Endodermal cell (in vitro differentiated cells): ENCODE results near the gene WFDC5. TPM values are rescaled to one million over a fixed set of nuclear protein-coding genes. Genes with fewer than 3 reads are reported as not detected.

Experiments used
- DNase-seq: peaks from one replicate; pipeline ENCODE4 v3.0.0-alpha.2; 2017
- H3K27ac ChIP-seq: 2 replicates; pipeline ENCODE4 v1.5.1; 2013; ENCODE audit warnings: mild to moderate bottlenecking, low read depth, low read length, moderate library complexity
- H3K27me3 ChIP-seq: 2 replicates; pipeline ENCODE4 v1.6.1; 2013; ENCODE audit warnings: mild to moderate bottlenecking, low read length, moderate library complexity; ENCODE audit not compliant: insufficient read depth, control insufficient read depth, poor library complexity, severe bottlenecking
- H3K36me3 ChIP-seq: 2 replicates; pipeline ENCODE4 v1.7.0; 2013; ENCODE audit warnings: mild to moderate bottlenecking, low read length, moderate library complexity; ENCODE audit not compliant: control insufficient read depth, insufficient read depth
- H3K4me1 ChIP-seq: one replicate; pipeline ENCODE4 v1.7.0; 2013; ENCODE audit warnings: low read length; ENCODE audit not compliant: control insufficient read depth, insufficient read depth
- H3K4me3 ChIP-seq: 2 replicates; pipeline ENCODE4 v1.5.1; 2013; ENCODE audit warnings: mild to moderate bottlenecking, low read length, moderate library complexity
- H3K9ac ChIP-seq: 2 replicates; pipeline ENCODE4 v1.6.1; 2013; ENCODE audit warnings: mild to moderate bottlenecking, low read length, moderate library complexity; ENCODE audit not compliant: poor library complexity, severe bottlenecking; ENCODE audit errors: extremely low read depth
- H3K9me3 ChIP-seq: 2 replicates; pipeline ENCODE4 v1.6.1; 2013; ENCODE audit warnings: mild to moderate bottlenecking, low read length, moderate library complexity; ENCODE audit not compliant: control insufficient read depth
- H3K27ac Mint-ChIP-seq: 2 replicates; pipeline ENCODE4 v1.8.0; 2020; ENCODE audit warnings: mixed read lengths
- H3K27me3 Mint-ChIP-seq: 2 replicates; pipeline ENCODE4 v1.8.0; 2021; ENCODE audit warnings: mild to moderate bottlenecking, mixed read lengths; ENCODE audit not compliant: insufficient read depth
- H3K36me3 Mint-ChIP-seq: 2 replicates; pipeline ENCODE4 v1.8.0; 2020; ENCODE audit warnings: low read depth, mixed read lengths
- H3K4me1 Mint-ChIP-seq: 2 replicates; pipeline ENCODE4 v1.8.0; 2020; ENCODE audit warnings: mixed read lengths
- H3K4me3 Mint-ChIP-seq: 2 replicates; pipeline ENCODE4 v1.8.0; 2020; ENCODE audit warnings: mild to moderate bottlenecking, moderate library complexity, mixed read lengths
- H3K9me3 Mint-ChIP-seq: 2 replicates; pipeline ENCODE4 v1.8.0; 2020; ENCODE audit warnings: mild to moderate bottlenecking, mixed read lengths
- WGBS, 2 experiments: methylation state at CpG; one replicate each; pipeline versions ENCODE4 v1.1.5 to v1.1.7; 2013; ENCODE audit warnings: missing lambda C conversion rate in 2 of 2, mixed read lengths in 1 of 2; ENCODE audit not compliant: insufficient coverage in 1 of 2, insufficient read length in 1 of 2; 5-methylcytosine and 5-hydroxymethylcytosine counted together
- total RNA-seq, 2 donors: library from RNA; stranded (reverse); fragmentation: NEBNext Ultra II Directional in 1 of 2; extraction: Animal tissue kit (Norgen Biotek cat#: 25700) in 1 of 2; gene quantifications; 2 replicates in 1 of 2; 3 replicates in 1 of 2; pipeline ENCODE4 v1.2.1, GENCODE V29; 2021
- TF ChIP-seq, protein P1 (sequence below): fragments of 200-600 bp; sonication (generic); conservative IDR thresholded peaks from 2 replicates; pipeline ENCODE4 v1.5.0; 2021; ENCODE audit warnings: antibody characterized with exemption, mild to moderate bottlenecking

The WFDC5 gene
- total RNA-seq, 2 donors from 2014 or later: not detected

GRCh38 chr20:45111285-45111684, 3.7 kb downstream of the WFDC5 start:
- no peak overlapping the region for H3K27ac Mint-ChIP-seq
- no peaks in the 10 kb centered on the region for H3K36me3 Mint-ChIP-seq
- no peak for DNase-seq
- no peaks in the 10 kb centered on the region for H3K27me3 Mint-ChIP-seq
- no peak overlapping the region for H3K9ac ChIP-seq
- H3K36me3 ChIP-seq: no peaks in the 10 kb centered on the region
- H3K4me1 Mint-ChIP-seq: no peaks in the 10 kb centered on the region
- TF ChIP-seq, protein P1, sequence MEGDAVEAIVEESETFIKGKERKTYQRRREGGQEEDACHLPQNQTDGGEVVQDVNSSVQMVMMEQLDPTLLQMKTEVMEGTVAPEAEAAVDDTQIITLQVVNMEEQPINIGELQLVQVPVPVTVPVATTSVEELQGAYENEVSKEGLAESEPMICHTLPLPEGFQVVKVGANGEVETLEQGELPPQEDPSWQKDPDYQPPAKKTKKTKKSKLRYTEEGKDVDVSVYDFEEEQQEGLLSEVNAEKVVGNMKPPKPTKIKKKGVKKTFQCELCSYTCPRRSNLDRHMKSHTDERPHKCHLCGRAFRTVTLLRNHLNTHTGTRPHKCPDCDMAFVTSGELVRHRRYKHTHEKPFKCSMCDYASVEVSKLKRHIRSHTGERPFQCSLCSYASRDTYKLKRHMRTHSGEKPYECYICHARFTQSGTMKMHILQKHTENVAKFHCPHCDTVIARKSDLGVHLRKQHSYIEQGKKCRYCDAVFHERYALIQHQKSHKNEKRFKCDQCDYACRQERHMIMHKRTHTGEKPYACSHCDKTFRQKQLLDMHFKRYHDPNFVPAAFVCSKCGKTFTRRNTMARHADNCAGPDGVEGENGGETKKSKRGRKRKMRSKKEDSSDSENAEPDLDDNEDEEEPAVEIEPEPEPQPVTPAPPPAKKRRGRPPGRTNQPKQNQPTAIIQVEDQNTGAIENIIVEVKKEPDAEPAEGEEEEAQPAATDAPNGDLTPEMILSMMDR: no peak
- H3K27me3 ChIP-seq: no peaks in the 10 kb centered on the region
- 89 to 90% methylated on average over 10 to 11 of the region's 11 CpGs for WGBS, 2 experiments
- H3K4me1 ChIP-seq: no peaks in the 10 kb centered on the region
- no peaks in the 10 kb centered on the region for H3K9me3 Mint-ChIP-seq
- no peaks in the 10 kb centered on the region for H3K9me3 ChIP-seq
- H3K4me3 ChIP-seq: no peak overlapping the region
- H3K4me3 Mint-ChIP-seq: no peak overlapping the region
- H3K27ac ChIP-seq: no peak overlapping the region

DNA sequence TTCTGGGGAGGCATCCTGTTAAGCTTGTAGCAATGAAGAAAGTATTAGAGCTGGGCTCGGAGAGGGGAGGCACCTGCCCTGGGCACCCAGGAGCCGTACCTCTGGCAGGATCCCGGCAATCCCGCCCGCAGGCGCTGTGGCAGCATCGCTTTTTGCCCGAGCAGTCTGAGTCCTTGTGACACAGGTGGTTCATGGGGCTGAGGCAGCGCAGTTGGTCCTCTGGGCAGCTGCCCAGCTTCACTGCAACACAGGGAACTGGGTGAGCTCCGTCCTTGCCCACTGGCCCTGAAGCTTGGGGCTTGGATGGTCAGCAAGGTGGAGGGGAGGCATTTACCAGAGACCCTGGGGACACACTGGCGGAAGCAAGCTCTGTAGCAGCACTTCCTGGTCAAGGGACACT, 4.7 kb downstream of the WFDC5 start:
- H3K27ac Mint-ChIP-seq: no peak overlapping the region
- no peak for DNase-seq
- H3K4me1 ChIP-seq: no peaks in the 10 kb centered on the region
- no peak overlapping the region for H3K4me3 Mint-ChIP-seq
- no peaks in the 10 kb centered on the region for H3K27me3 Mint-ChIP-seq
- TF ChIP-seq, protein P1: no peak
- H3K4me3 ChIP-seq: no peak overlapping the region
- H3K27me3 ChIP-seq: no peaks in the 10 kb centered on the region
- H3K36me3 ChIP-seq: no peaks in the 10 kb centered on the region
- no peaks in the 10 kb centered on the region for H3K36me3 Mint-ChIP-seq
- H3K9me3 Mint-ChIP-seq: no peaks in the 10 kb centered on the region
- H3K27ac ChIP-seq: no peak overlapping the region
- WGBS, 2 experiments: 95 to 100% methylated on average over 6 to 11 of the region's 11 CpGs
- H3K9me3 ChIP-seq: no peaks in the 10 kb centered on the region
- no peaks in the 10 kb centered on the region for H3K4me1 Mint-ChIP-seq
- no peak overlapping the region for H3K9ac ChIP-seq

GRCh38 chr20:45109634-45110033, 5.3 kb downstream of the WFDC5 start:
- Mint-ChIP-seq H3K4me3 (no peak overlapping the region), H3K36me3 (no peaks in the 10 kb centered on the region), H3K9me3 (no peaks in the 10 kb centered on the region), H3K27me3 (no peaks in the 10 kb centered on the region), H3K4me1 (no peaks in the 10 kb centered on the region), H3K27ac (no peak overlapping the region)
- Histone ChIP-seq H3K4me1 (no peaks in the 10 kb centered on the region), H3K9ac (no peak overlapping the region), H3K9me3 (no peaks in the 10 kb centered on the region), H3K27ac (no peak overlapping the region), H3K36me3 (no peaks in the 10 kb centered on the region), H3K4me3 (no peak overlapping the region), H3K27me3 (no peaks in the 10 kb centered on the region)
- no peak for DNase-seq
- 75 to 91% methylated on average over 2 to 8 of the region's 8 CpGs for WGBS, 2 experiments
- TF ChIP-seq, protein P1: no peak
